Smooth muscle cell (in vitro differentiated cells): ENCODE measurements around the gene NOB1. TPM values are rescaled to one million over a fixed set of nuclear protein-coding genes. Genes with fewer than 3 reads are reported as not detected.

ENCODE experiments used
- DNase-seq: peaks from one replicate; lab custom pipeline; 2025; ENCODE audit not compliant: unreplicated experiment; lab: John Stamatoyannopoulos, UW
- H2AFZ ChIP-seq: fragments of 200-600 bp; sonication (generic); 2 replicates; pipeline ENCODE4 v1.6.0; 2016; ENCODE audit warnings: antibody characterized with exemption, low read depth, mild to moderate bottlenecking
- H3F3A ChIP-seq: fragments of 200-600 bp; sonication (generic); 2 replicates; pipeline ENCODE4 v1.6.0; 2017; ENCODE audit warnings: antibody characterized with exemption, low read depth
- H3K27ac ChIP-seq: fragments of 200-600 bp; sonication (generic); 2 replicates; pipeline ENCODE4 v1.5.1; 2016; ENCODE audit warnings: low read depth, mild to moderate bottlenecking
- H3K27me3 ChIP-seq: fragments of 200-600 bp; sonication (generic); 2 replicates; pipeline ENCODE4 v1.6.1; 2016; ENCODE audit warnings: low read depth, mild to moderate bottlenecking
- H3K36me3 ChIP-seq: fragments of 200-600 bp; sonication (generic); 2 replicates; pipeline ENCODE4 v1.5.1; 2016; ENCODE audit warnings: low read depth
- H3K4me1 ChIP-seq: fragments of 200-600 bp; sonication (generic); 2 replicates; pipeline ENCODE4 v1.5.1; 2016; ENCODE audit warnings: low read depth
- H3K4me2 ChIP-seq: fragments of 200-600 bp; sonication (generic); 2 replicates; pipeline ENCODE4 v1.6.0; 2016; ENCODE audit warnings: mild to moderate bottlenecking
- H3K4me3 ChIP-seq: fragments of 200-600 bp; sonication (generic); 2 replicates; pipeline ENCODE4 v1.5.1; 2016; ENCODE audit warnings: mild to moderate bottlenecking
- H3K79me2 ChIP-seq: fragments of 200-600 bp; sonication (generic); 2 replicates; pipeline ENCODE4 v1.6.0; 2016; ENCODE audit warnings: low read depth, mild to moderate bottlenecking
- H3K9ac ChIP-seq: fragments of 200-600 bp; sonication (generic); 2 replicates; pipeline ENCODE4 v1.6.0; 2016; ENCODE audit warnings: low read depth
- H3K9me3 ChIP-seq: fragments of 200-600 bp; sonication (generic); replicated peaks from 2 replicates; pipeline ENCODE4 v1.5.1; 2016; ENCODE audit warnings: low read depth
- H4K20me1 ChIP-seq: fragments of 200-600 bp; sonication (generic); 2 replicates; pipeline ENCODE4 v1.6.0; 2016; ENCODE audit warnings: low read depth
- CTCF ChIP-seq: fragments of 200-600 bp; sonication (generic); IDR thresholded peaks from 2 replicates; pipeline ENCODE4 v1.5.1; 2017; ENCODE audit warnings: borderline replicate concordance, mild to moderate bottlenecking, antibody characterized with exemption; ENCODE audit not compliant: insufficient read depth, poor library complexity, severe bottlenecking
- WGBS: methylation state at CpG from one replicate; pipeline ENCODE4 v1.1.7; 2016; ENCODE audit warnings: low lambda C conversion rate; 5-methylcytosine and 5-hydroxymethylcytosine counted together
- polyA plus RNA-seq: library from polyadenylated mRNA; unstranded; fragments of >200 nt; fragmentation: Nextera tagmentation; extraction: Ambion mirVana; gene quantifications from 2 replicates; pipeline ENCODE4 v1.2.1, GENCODE V29; 2016
- total RNA-seq: library from RNA; depleted of rRNA; stranded (reverse); fragments of >200 nt; gene quantifications from 2 replicates; pipeline ENCODE4 v1.2.3, GENCODE V29; 2014

Gene NOB1
- total RNA-seq (12.7 and 24.2 TPM in 2 replicates), polyA plus RNA-seq (20.6 and 22.7 TPM in 2 replicates)

- peak within 1 kb of the TSS; percentile 91 for H3K4me2 ChIP-seq
- H3K9ac ChIP-seq = peak within 1 kb of the TSS; percentile 81
- TF ChIP-seq CTCF = peak; percentile 95
- peaks cover 8% of the 10 kb centered on the region for H3K4me1 ChIP-seq
- no peaks in the 10 kb centered on the region for H3K9me3 ChIP-seq
- peak within 1 kb of the TSS; percentile 67 for H3K4me3 ChIP-seq
- H2AFZ ChIP-seq = peak within 1 kb of the TSS; percentile 81
- no peaks in the 10 kb centered on the region for H3K27me3 ChIP-seq
- no peaks in the 10 kb centered on the region for H3F3A ChIP-seq
- H3K79me2 ChIP-seq = peaks cover 39% of the 10 kb centered on the region
- under 1% methylated on average over 58 of the region's 58 CpGs for WGBS
- H4K20me1 ChIP-seq = no peaks in the 10 kb centered on the region
- peak; percentile 85 for DNase-seq
- H3K27ac ChIP-seq = peak within 1 kb of the TSS; percentile 15
- H3K36me3 ChIP-seq = peaks cover 6% of the 10 kb centered on the region
Observed at GRCh38 chr16:69754469-69755310, at the start of gene NOB1. TSS of gene NOB1 (minus strand) at chr16:69754926. CDS start at chr16:69754910, 16 bp downstream.

DNA sequence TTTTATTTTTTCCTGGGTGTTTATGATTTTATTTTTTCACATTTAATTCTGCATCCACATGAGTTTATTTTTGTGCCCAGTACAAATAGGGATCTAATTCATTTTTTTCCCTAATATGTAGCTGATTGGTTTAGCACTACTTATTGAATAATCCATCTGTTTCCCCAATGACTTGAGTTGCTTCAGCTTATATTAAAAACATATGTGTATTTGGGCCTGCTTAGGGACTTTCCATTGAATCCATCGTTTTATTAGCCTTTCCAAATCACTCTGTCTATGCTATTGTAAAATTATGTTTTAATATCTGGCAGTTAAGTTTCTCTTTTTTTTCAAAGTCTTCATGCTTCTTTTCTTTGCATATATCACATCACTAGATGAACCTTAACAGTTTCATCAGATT lies 49.6 kb upstream of the NOB1 start:
- Histone ChIP-seq H3K4me1 (no peaks in the 10 kb centered on the region), H3K27ac (no peak overlapping the region), H3K79me2 (no peaks in the 10 kb centered on the region), H2AFZ (no peak overlapping the region), H3F3A (no peaks in the 10 kb centered on the region), H3K36me3 (no peaks in the 10 kb centered on the region), H4K20me1 (no peaks in the 10 kb centered on the region), H3K9me3 (no peaks in the 10 kb centered on the region), H3K4me2 (no peak overlapping the region), H3K27me3 (no peaks in the 10 kb centered on the region), H3K4me3 (no peak overlapping the region), H3K9ac (no peak overlapping the region)
- DNase-seq = no peak
- 66% methylated on average over 1 of the region's 1 CpG for WGBS
- no peak for TF ChIP-seq CTCF

- no peaks in the 10 kb centered on the region for H3K36me3 ChIP-seq
- H3K79me2 ChIP-seq = peaks cover 5% of the 10 kb centered on the region
- H3K27me3 ChIP-seq = no peaks in the 10 kb centered on the region
- H3K27ac ChIP-seq = no peak overlapping the region
- no peaks in the 10 kb centered on the region for H3F3A ChIP-seq
- no peak for DNase-seq
- H2AFZ ChIP-seq = no peak overlapping the region
- H4K20me1 ChIP-seq = no peaks in the 10 kb centered on the region
- H3K4me2 ChIP-seq = no peak overlapping the region
- H3K4me1 ChIP-seq = peaks cover 4% of the 10 kb centered on the region
- 80% methylated on average over 11 of the region's 11 CpGs for WGBS
- TF ChIP-seq CTCF = no peak
- no peak overlapping the region for H3K4me3 ChIP-seq
- no peaks in the 10 kb centered on the region for H3K9me3 ChIP-seq
- no peak overlapping the region for H3K9ac ChIP-seq
Observed at GRCh38 chr16:69799611-69800031, 44.9 kb upstream of the NOB1 start.
